GM18498 (cell line): ENCODE results near the gene BTN1A1.
A peak's percentile ranks its signal among the peaks of the same experiment; 100 is the strongest.
"Not testable (repeated sequence)": the region's sequence is repeated elsewhere in the genome, so short reads cannot be mapped to it uniquely, and the experiment has no call there.

Experiments
- ATAC-seq: cut with Tn5 transposase; IDR thresholded peaks from one replicate; pipeline ENCODE4 v1.9.1; 2021; ENCODE audit warnings: mild to moderate bottlenecking, moderate library complexity; ENCODE audit not compliant: unreplicated experiment

Gene BTN1A1

DNA sequence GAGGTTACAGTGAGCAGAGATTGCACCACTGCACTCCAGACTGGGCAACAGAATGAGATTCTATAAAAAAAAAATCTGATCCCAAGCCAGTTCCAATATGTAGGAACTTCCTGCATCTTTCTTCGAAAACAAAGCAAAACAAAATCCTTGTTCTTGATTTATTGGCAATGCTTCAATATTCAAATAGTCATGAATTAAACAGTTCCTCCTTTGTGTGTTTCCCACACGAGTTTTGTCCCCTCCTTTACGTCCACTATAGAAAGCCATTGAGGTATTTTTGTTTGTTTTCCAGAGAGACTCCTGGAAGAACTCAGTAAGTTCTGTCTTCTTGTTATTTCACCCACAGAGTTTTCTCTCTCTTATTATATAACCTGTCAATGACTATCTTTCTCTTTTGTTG, 7.6 kb downstream of the BTN1A1 start:
- ATAC-seq = no peak

GRCh38 chr6:26511033-26511432, 10.9 kb downstream of the BTN1A1 start:
- ATAC-seq = not testable (repeated sequence)

DNA sequence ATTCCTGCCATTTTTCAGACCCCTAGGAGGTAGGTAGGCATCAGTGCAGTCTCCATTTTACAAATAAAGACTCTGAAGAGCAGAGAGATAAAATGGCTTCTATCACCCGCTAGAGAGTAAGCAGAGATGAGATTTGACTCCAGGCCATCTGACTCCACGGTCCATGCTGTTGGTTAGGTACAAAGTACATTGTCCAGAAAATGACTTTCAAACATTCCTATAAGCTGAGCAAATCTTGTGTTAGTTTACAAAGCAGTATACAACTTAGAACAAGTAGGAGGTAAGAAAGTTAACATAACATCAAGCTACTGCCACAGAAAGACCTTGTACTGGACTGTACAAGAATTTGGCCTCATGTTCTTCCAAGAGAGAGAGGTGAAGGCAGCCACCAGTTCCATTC, 14.9 kb downstream of the BTN1A1 start:
- ATAC-seq = no peak

DNA sequence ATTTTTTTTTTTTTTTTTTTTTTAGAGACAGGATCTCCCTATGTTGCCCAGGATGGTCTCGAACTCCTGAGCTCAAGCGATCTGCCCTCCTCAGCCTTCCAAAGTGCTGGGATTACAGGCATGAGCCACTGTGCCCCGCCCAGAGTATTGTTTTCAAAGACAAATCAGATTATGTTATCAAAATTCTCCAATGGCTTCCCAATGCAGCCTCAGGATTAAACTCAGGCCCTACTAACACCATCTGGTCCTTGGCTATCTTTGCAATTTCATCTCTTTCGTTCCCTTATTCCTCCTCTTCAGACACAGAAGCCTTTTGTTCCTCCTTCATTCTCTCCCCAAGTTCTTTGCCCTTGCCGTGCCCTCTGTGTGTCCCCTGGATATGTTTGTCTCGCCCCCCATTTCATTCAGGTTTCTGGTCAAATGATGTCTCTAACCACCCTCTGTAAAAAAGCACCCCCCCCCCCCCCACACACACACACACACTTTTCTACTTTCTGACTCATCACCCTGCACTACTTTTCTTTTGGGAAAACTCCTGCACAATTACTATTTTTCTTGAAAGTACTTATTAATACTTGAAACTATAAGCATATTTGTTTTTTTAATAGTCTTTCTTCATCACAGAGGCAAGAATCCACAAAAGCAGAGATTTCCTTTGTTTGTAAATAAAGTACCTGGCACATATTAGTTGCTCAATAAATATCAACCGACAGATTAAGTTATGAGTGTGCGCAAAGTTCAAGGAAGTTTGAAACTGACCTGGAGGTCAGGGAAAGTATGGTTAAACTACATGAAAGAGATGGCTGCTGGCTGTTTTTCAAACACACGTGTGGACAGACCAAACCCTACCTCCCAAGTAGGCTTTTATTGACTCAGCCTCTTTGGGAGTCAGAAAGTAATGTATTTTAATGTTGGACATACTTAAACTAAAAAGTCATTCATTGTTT, 16.7 kb downstream of the BTN1A1 start:
- no peak for ATAC-seq

DNA sequence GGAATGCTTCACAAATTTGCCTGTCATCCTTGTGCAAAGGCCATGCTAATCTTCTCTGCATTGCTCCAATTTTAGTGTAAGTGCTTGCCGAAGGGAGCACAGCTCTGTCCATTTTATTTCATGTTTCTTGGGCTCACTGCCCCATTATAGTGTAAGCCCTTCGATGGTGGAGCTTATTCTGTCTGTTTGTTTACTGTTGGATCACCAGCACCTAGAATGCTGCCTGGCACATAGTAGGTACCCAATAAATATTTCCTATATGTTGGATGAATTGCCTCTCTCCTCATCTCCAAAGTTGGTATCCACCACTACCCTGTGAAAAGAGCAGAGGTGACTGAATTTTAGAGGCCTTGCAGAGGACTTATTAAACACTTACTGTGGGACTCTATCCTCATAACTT, 19.3 kb downstream of the BTN1A1 start:
- no peak for ATAC-seq

DNA sequence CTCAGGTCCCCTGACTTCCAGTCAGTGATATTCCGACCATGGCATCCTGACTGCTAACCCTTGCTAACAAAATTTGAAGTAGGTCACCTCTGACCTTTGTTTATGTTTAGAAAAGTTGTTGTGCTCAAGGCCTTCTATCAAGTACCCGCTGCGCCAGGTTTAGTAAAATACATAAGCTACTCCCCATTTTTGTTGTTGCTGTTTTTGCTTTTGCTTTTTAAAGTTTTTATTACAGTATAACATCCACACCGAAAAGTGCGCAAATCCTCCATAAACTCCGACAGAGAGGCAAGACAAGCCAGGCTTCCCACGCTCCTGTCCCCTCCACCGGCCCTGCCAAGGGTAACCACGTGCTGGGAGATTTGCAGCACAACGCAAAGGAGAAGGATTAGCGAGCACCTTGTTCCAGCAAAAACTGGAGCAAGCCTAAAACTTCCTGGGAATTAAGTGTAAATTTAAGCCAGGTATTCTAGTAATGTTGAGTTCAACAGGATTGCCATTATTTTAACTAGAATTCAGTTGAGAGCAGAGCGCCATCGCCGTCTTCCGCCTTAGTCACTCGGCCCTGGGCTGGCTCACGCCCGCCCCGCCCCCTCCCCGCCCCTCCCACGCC, 20.2 kb downstream of the BTN1A1 start:
- ATAC-seq = peak; percentile 30

- peak; percentile 61 for ATAC-seq
Observed at GRCh38 chr6:26520850-26521599, 20.9 kb downstream of the BTN1A1 start.

DNA sequence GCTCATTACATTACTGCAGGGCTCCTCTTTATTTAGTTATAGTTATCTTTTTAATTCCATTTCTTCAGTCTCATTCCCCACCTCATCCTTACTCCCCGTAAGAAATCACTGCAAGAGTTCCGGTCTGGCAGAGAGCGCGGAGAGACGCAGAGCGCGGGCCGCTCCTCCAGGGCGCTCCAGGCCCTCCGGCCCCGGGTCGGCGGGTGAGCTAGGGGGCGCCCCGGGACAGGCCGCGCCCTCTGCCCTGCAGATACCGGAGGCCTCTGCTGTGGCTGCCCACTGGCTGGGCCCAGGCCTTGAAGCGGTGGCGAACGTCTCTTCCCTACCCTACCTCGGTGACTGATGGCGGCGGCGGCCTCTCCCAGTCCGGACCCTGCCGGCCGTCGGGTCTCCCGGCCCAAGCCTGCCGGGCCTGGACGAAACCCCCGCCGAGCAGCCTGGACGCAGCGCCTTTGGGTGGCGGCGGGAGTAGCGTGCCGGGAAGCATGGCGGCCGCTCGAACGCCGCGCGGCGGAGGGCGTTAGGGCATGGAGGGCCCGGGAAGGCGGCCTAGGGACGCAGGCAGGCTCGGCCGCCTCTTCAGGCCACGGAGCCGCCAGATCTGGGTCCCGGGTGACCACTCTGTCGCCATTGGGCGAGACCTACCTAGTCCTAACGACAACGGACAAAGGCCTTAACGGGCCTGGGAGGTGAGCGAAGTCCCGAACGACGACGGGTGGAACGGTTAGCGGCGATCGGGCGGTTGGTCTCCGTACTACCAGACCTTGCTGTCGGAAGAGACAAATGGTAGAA, 21.7 kb downstream of the BTN1A1 start:
- peak; percentile 83 for ATAC-seq

- not testable (repeated sequence) for ATAC-seq
Observed at GRCh38 chr6:26522486-26523228, 22.6 kb downstream of the BTN1A1 start.

DNA sequence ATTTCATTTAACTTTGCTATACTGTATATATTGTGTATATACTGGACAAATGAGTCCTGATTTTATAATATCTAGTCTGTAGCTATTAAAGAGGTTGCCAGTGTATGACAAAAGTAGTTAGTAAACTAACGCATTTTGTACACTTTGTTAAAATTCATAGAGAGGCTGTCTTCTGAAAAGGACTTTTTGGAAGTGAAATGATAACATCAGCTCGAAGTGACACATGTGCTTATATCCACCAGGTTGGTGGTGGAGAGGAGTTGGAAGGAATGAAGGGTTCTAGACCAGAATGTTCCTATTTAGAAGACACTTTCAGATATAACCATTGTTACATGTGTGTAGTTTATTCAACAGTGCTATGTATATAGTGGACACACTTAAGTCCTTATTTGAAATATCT, 24.2 kb downstream of the BTN1A1 start:
- ATAC-seq = not testable (repeated sequence)

- no peak for ATAC-seq
Observed at GRCh38 chr6:26524722-26525370, 24.7 kb downstream of the BTN1A1 start.

DNA sequence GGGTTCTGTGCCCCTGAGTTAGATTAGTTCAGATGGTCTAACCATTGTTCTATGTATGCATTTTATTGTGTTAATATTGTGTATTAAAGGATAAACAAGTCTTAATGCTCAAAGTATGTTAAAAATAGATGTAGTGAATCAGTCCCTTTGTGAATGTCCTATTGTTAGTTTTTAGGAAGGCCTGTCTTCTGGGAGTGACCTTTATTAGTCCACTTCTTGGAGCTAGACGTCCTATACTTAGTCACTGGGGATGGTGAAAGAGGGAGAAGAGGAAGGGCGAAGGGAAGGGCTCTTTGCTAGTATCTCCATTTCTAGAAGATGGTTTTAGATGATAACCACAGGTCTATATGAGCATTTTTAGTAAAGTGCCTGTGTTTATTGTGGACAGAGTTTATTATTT, 25.7 kb downstream of the BTN1A1 start:
- ATAC-seq = no peak

GRCh38 chr6:26526928-26527327, 26.8 kb downstream of the BTN1A1 start:
- ATAC-seq = no peak

- ATAC-seq = no peak
Observed at GRCh38 chr6:26530203-26530602, 30.1 kb downstream of the BTN1A1 start.

DNA sequence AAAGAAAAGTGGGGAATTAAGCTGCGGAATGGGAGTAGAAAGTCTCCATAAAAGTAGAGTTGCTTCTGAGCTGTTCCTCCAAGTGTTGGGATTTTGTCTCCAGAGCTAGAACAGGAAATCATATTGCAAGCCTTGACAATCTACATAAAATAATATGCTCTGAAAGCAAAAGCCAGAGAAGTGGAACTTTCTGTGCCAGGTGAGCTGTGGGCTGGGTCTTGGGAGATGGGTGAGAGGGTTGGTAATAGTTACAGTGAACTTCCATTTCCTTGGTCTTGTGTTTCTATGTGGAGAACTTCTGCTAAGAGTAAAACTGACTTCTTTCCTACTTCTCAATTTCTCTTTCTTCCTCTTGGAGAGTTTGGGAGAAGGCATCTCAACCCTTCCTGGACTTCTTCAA, 31.8 kb downstream of the BTN1A1 start:
- ATAC-seq = no peak

GRCh38 chr6:26532699-26533531, 32.8 kb downstream of the BTN1A1 start:
- peak; percentile 37 for ATAC-seq

- ATAC-seq = no peak
Observed at GRCh38 chr6:26533532-26533931, 33.4 kb downstream of the BTN1A1 start.

DNA sequence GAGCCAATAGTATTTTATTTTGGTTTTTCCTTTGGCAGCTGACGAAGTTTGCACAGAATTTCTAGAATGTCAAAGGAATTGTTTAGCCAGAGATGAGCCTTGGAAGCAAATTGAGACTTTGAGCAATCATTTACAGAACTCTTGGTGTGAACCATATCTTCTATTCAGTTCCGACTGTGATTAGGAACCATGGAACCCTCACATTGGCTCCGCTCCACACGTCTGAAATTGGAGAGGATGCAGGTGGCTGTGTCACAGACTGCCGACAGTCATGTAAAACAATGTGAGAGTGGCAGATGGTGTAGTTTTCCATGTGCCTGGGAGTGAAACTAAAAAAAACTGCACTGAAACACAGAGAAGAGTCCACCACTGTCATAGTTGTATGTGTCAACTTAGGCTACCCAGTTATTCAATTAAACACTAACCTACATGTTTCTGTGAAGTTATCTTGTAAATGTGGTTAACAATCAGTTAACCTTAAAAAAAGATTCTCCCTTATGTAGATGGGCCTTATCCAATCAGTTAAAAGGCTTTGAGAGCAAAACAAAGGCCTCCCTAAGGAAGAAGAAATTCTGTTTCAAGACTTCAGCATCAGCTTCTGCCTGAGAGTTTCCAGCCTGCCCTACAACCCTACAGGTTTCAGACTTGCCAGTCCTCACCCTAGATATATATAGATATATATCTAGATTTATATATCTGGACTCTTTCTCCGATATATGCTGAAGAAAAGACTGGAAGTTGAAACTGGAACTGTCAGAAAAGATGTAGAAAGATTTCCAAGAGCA, 34.8 kb downstream of the BTN1A1 start:
- no peak for ATAC-seq
